Keratinocyte (primary cell): ENCODE data around the gene OSBPL5. TPM values are rescaled to one million over a fixed set of nuclear protein-coding genes. Genes with fewer than 3 reads are reported as not detected.

Source experiments
- DNase-seq: peaks from one replicate; pipeline ENCODE4 v3.0.0-alpha.2; 2011; ENCODE audit warnings: low read depth, missing footprints, low spot score
- FAIRE-seq: peaks from 2 replicates; lab custom pipeline; 2011; peaks lifted over from hg19 to GRCh38; lab: Jason Lieb, UNC
- H2AFZ ChIP-seq: 2 replicates; pipeline ENCODE4 v1.6.0; 2012; ENCODE audit warnings: low read length, control low read depth, inconsistent platforms; ENCODE audit not compliant: control insufficient read depth
- H3K27ac ChIP-seq: 2 replicates; pipeline ENCODE4 v1.5.1; 2011; ENCODE audit warnings: low read length; ENCODE audit not compliant: control insufficient read depth, insufficient read depth
- H3K27me3 ChIP-seq: 3 replicates; pipeline ENCODE4 v1.6.0; 2011; ENCODE audit warnings: low read length; ENCODE audit not compliant: control insufficient read depth, insufficient read depth; ENCODE audit errors: extremely low read depth
- H3K36me3 ChIP-seq, 2 experiments: 2 replicates in 1 of 2; 3 replicates in 1 of 2; pipeline ENCODE4 v1.5.1; 2011; ENCODE audit warnings: low read length in 2 of 2, mild to moderate bottlenecking in 1 of 2; ENCODE audit not compliant: control insufficient read depth in 2 of 2, insufficient read depth in 2 of 2; ENCODE audit errors: extremely low read depth in 1 of 2
- H3K4me1 ChIP-seq: 3 replicates; pipeline ENCODE4 v1.5.1; 2011; ENCODE audit warnings: low read length; ENCODE audit not compliant: control insufficient read depth, insufficient read depth; ENCODE audit errors: extremely low read depth
- H3K4me2 ChIP-seq: 3 replicates; pipeline ENCODE4 v1.6.0; 2011; ENCODE audit warnings: low read depth, low read length; ENCODE audit not compliant: control insufficient read depth, insufficient read depth; ENCODE audit errors: extremely low read depth
- H3K4me3 ChIP-seq, 3 experiments: fragments of 200-600 bp in 1 of 3; sonication (generic) in 1 of 3; 2 replicates in 2 of 3; 3 replicates in 1 of 3; pipeline ENCODE4 v1.5.1; 2011 to 2016; ENCODE audit warnings: low read length in 3 of 3, mild to moderate bottlenecking in 3 of 3, control low read depth in 2 of 3, inconsistent platforms in 1 of 3, low read depth in 1 of 3, mixed read lengths in 1 of 3, mixed run types in 1 of 3, moderate library complexity in 1 of 3; ENCODE audit not compliant: control insufficient read depth in 2 of 3, insufficient read depth in 2 of 3; ENCODE audit errors: extremely low read depth in 1 of 3
- H3K79me2 ChIP-seq: 2 replicates; pipeline ENCODE4 v1.6.0; 2012; ENCODE audit warnings: low read length; ENCODE audit not compliant: control insufficient read depth, insufficient read depth
- H3K9ac ChIP-seq: 3 replicates; pipeline ENCODE4 v1.6.0; 2011; ENCODE audit warnings: low read length; ENCODE audit not compliant: control insufficient read depth, insufficient read depth; ENCODE audit errors: extremely low read depth
- H3K9me1 ChIP-seq: 3 replicates; pipeline ENCODE4 v1.6.0; 2011; ENCODE audit warnings: low read length; ENCODE audit not compliant: control insufficient read depth, insufficient read depth; ENCODE audit errors: extremely low read depth
- H3K9me3 ChIP-seq: 2 replicates; pipeline ENCODE4 v1.5.1; 2012; ENCODE audit warnings: low read depth, low read length; ENCODE audit not compliant: control insufficient read depth
- H4K20me1 ChIP-seq: 3 replicates; pipeline ENCODE4 v1.6.0; 2011; ENCODE audit warnings: low read length; ENCODE audit not compliant: control insufficient read depth, insufficient read depth; ENCODE audit errors: extremely low read depth
- CTCF ChIP-seq, 3 experiments: IDR thresholded peaks in 1 of 3; conservative IDR thresholded peaks in 1 of 3; optimal IDR thresholded peaks in 1 of 3; 2 replicates in 2 of 3; 3 replicates in 1 of 3; pipeline versions ENCODE3 to v1.5.1; 2011; ENCODE audit warnings: low read length in 3 of 3, mild to moderate bottlenecking in 3 of 3, moderate library complexity in 2 of 3, control low read depth in 1 of 3, inconsistent platforms in 1 of 3; ENCODE audit not compliant: insufficient read depth in 2 of 3; ENCODE audit errors: extremely low read depth in 1 of 3
- EZH2 ChIP-seq: IDR thresholded peaks from one replicate; pipeline ENCODE4 v1.6.1; 2012; ENCODE audit warnings: inconsistent platforms, mild to moderate bottlenecking, low read length, moderate library complexity
- dilution Hi-C: fragments of 300-500 bp; cut with MboI; formaldehyde crosslinking; loops from one replicate; pipeline ENCODE4 v1.7.0; 2020; ENCODE audit warnings: low sequenced_read_pairs; ENCODE audit not compliant: extremely low pct_ligation_motif_present
- polyA plus RNA-seq, 5 experiments: library from polyadenylated mRNA; depleted of rRNA in 3 of 5; stranded (reverse) in 3 of 5; stranded (forward) in 1 of 5; unstranded in 1 of 5; fragments of >200 nt; gene quantifications; 1 replicate in 1 of 5; 2 replicates in 3 of 5; 3 replicates in 1 of 5; pipeline versions ENCODE4 v1.2.1 to v1.2.3, GENCODE V29; 2011 to 2012; ENCODE audit warnings: missing spikeins in 2 of 5, low read depth in 1 of 5, low replicate concordance in 1 of 5

Gene OSBPL5
- polyA plus RNA-seq, 1 donor (not counting 4 experiments of a cell fraction or from before 2014, with no cell fraction given) = 3.0 TPM

GRCh38 chr11:3052567-3052966 lies 112.5 kb downstream of the OSBPL5 start:
- H3K9me1 ChIP-seq = peaks cover 10% of the 10 kb centered on the region
- H3K36me3 ChIP-seq = peaks cover 15 to 28% of the 10 kb centered on the region in 2 experiments
- peaks cover 42% of the 10 kb centered on the region for H4K20me1 ChIP-seq
- TF ChIP-seq EZH2 (no peak), CTCF (optimal IDR thresholded peaks at IDR 0.05 in 1 of 3, IDR thresholded peaks at IDR 0.05 in 1 of 3, conservative IDR thresholded peaks at IDR 0.05 in 1 of 3; ENCODE audit: extremely low read depth in 1 of 3, insufficient read depth in 2 of 3, low read length in 3 of 3) (no peak)
- peaks cover 89% of the 10 kb centered on the region for H3K79me2 ChIP-seq
- FAIRE-seq (no peak), DNase-seq (no peak)
- no peaks in the 10 kb centered on the region for H3K27me3 ChIP-seq
- H3K4me3 ChIP-seq = no peak overlapping the region
- no peak overlapping the region for H3K27ac ChIP-seq
- H3K4me2 ChIP-seq = no peak overlapping the region
- H3K9ac ChIP-seq = no peak overlapping the region
- H2AFZ ChIP-seq = no peak overlapping the region
- H3K4me1 ChIP-seq = peaks cover 25% of the 10 kb centered on the region
- dilution Hi-C loops = no loop called here
- H3K9me3 ChIP-seq = no peaks in the 10 kb centered on the region

- Histone ChIP-seq H3K4me2 (no peak overlapping the region), H2AFZ (no peak overlapping the region), H3K79me2 (peaks cover 92% of the 10 kb centered on the region), H3K27me3 (no peaks in the 10 kb centered on the region), H4K20me1 (peaks cover 44% of the 10 kb centered on the region), H3K9me3 (no peaks in the 10 kb centered on the region), H3K9me1 (peaks cover 10% of the 10 kb centered on the region), H3K27ac (no peak overlapping the region), H3K9ac (no peak overlapping the region), H3K4me3 (no peak overlapping the region), H3K4me1 (peaks cover 25% of the 10 kb centered on the region), H3K36me3 (peaks cover 17 to 31% of the 10 kb centered on the region in 2 experiments)
- DNase-seq = no peak
- dilution Hi-C loops = no loop called here
- FAIRE-seq = no peak
- TF ChIP-seq EZH2 = no peak
- TF ChIP-seq CTCF (optimal IDR thresholded peaks at IDR 0.05 in 1 of 3, IDR thresholded peaks at IDR 0.05 in 1 of 3, conservative IDR thresholded peaks at IDR 0.05 in 1 of 3; ENCODE audit: extremely low read depth in 1 of 3, insufficient read depth in 2 of 3, low read length in 3 of 3) = no peak
Observed at GRCh38 chr11:3052109-3052479, 113.0 kb downstream of the OSBPL5 start.
